CD14-positive monocyte (primary cell): Measurements from ENCODE around the gene TAF1A. TPM values are rescaled to one million over a fixed set of nuclear protein-coding genes. Genes with fewer than 3 reads are reported as not detected.

Source experiments
- DNase-seq, 3 donors: peaks; one replicate each; pipeline ENCODE4 v3.0.0-alpha.2; 2011 to 2022
- H2AFZ ChIP-seq: 2 replicates; pipeline ENCODE4 v1.6.0; 2012; ENCODE audit warnings: mild to moderate bottlenecking, low read depth, low read length, inconsistent platforms; ENCODE audit not compliant: insufficient read depth, poor library complexity, severe bottlenecking
- H3K27ac ChIP-seq, 2 donors: 1 replicate in 1 of 2; 2 replicates in 1 of 2; pipeline ENCODE4 v1.5.1; 2012 to 2013; ENCODE audit warnings: low read length in 2 of 2, control low read depth in 1 of 2, inconsistent platforms in 1 of 2, low read depth in 1 of 2, mild to moderate bottlenecking in 1 of 2
- H3K27me3 ChIP-seq, 2 donors: one replicate each; pipeline versions ENCODE4 v1.6.0 to v1.6.1; 2011 to 2013; ENCODE audit warnings: low read length in 2 of 2; ENCODE audit not compliant: control insufficient read depth in 2 of 2, insufficient read depth in 2 of 2
- H3K36me3 ChIP-seq, 2 donors: replicated peaks in 1 of 2; 1 replicate in 1 of 2; 2 replicates in 1 of 2; pipeline versions ENCODE4 v1.5.1 to v1.6.1; 2012 to 2013; ENCODE audit warnings: low read length in 2 of 2, control low read depth in 1 of 2, inconsistent platforms in 1 of 2, mild to moderate bottlenecking in 1 of 2; ENCODE audit not compliant: insufficient read depth in 2 of 2, control insufficient read depth in 1 of 2
- H3K4me1 ChIP-seq, 2 donors: 1 replicate in 1 of 2; 2 replicates in 1 of 2; pipeline versions ENCODE4 v1.5.1 to v1.6.1; 2012 to 2013; ENCODE audit warnings: low read length in 2 of 2, control low read depth in 1 of 2, inconsistent platforms in 1 of 2, mild to moderate bottlenecking in 1 of 2, moderate library complexity in 1 of 2; ENCODE audit not compliant: insufficient read depth in 2 of 2, control insufficient read depth in 1 of 2
- H3K4me2 ChIP-seq: replicated peaks from 2 replicates; pipeline ENCODE3; 2012; ENCODE audit warnings: low read length, moderate library complexity, mild to moderate bottlenecking; ENCODE audit not compliant: poor library complexity, severe bottlenecking; ENCODE audit errors: extremely low read depth
- H3K4me3 ChIP-seq, 3 experiments: fragments of 200-600 bp in 1 of 3; sonication (generic) in 1 of 3; replicated peaks in 1 of 3; 1 replicate in 2 of 3; 2 replicates in 1 of 3; pipeline ENCODE4 v1.5.1; 2011 to 2013; ENCODE audit warnings: low read length in 3 of 3, mild to moderate bottlenecking in 3 of 3, control low read depth in 2 of 3, low read depth in 2 of 3, inconsistent platforms in 1 of 3, moderate library complexity in 1 of 3
- H3K79me2 ChIP-seq: 2 replicates; pipeline ENCODE4 v1.6.0; 2012; ENCODE audit warnings: mild to moderate bottlenecking, control low read depth, inconsistent platforms, low read length, moderate library complexity; ENCODE audit not compliant: insufficient read depth
- H3K9ac ChIP-seq: 2 replicates; pipeline ENCODE4 v1.6.0; 2017; ENCODE audit warnings: low read length, mild to moderate bottlenecking; ENCODE audit not compliant: insufficient read depth, poor library complexity, severe bottlenecking
- H3K9me3 ChIP-seq, 2 donors: replicated peaks in 1 of 2; 1 replicate in 1 of 2; 2 replicates in 1 of 2; pipeline versions ENCODE4 v1.5.1 to v1.6.1; 2012 to 2013; ENCODE audit warnings: low read length in 2 of 2, control low read depth in 1 of 2; ENCODE audit not compliant: control insufficient read depth in 1 of 2, insufficient read depth in 1 of 2
- H4K20me1 ChIP-seq: 2 replicates; pipeline ENCODE4 v1.6.0; 2012; ENCODE audit warnings: mild to moderate bottlenecking, low read length, control low read depth, moderate library complexity; ENCODE audit not compliant: insufficient read depth
- H3K27ac Mint-ChIP-seq, 7 donors: one replicate each; pipeline ENCODE4 v1.8.0; 2020; ENCODE audit warnings: mild to moderate bottlenecking in 7 of 7, mixed read lengths in 7 of 7, moderate library complexity in 6 of 7, inconsistent platforms in 2 of 7
- H3K27me3 Mint-ChIP-seq, 3 donors: one replicate each; pipeline ENCODE4 v1.8.0; 2021 to 2022; ENCODE audit warnings: low read depth in 3 of 3, mild to moderate bottlenecking in 3 of 3, mixed read lengths in 3 of 3, moderate library complexity in 3 of 3, inconsistent platforms in 1 of 3
- H3K36me3 Mint-ChIP-seq, 2 donors: one replicate each; pipeline ENCODE4 v1.8.0; 2020; ENCODE audit warnings: mixed read lengths in 2 of 2, inconsistent platforms in 1 of 2, mild to moderate bottlenecking in 1 of 2
- H3K4me1 Mint-ChIP-seq: one replicate; pipeline ENCODE4 v1.8.0; 2020; ENCODE audit warnings: mild to moderate bottlenecking, mixed read lengths
- H3K4me3 Mint-ChIP-seq, 2 donors: one replicate each; pipeline ENCODE4 v1.8.0; 2020; ENCODE audit warnings: mild to moderate bottlenecking in 2 of 2, mixed read lengths in 2 of 2, moderate library complexity in 1 of 2
- H3K9me3 Mint-ChIP-seq, 7 donors: one replicate each; pipeline ENCODE4 v1.8.0; 2020 to 2022; ENCODE audit warnings: mixed read lengths in 7 of 7, mild to moderate bottlenecking in 6 of 7, moderate library complexity in 6 of 7, inconsistent platforms in 2 of 7
- WGBS: methylation state at CpG from one replicate; pipeline ENCODE4 v1.1.5; 2013; ENCODE audit warnings: missing lambda C conversion rate; ENCODE audit not compliant: insufficient coverage; 5-methylcytosine and 5-hydroxymethylcytosine counted together
- intact Hi-C, 2 donors: fragments of 100-400 bp; cut with micrococcal nuclease; formaldehyde crosslinking; loops; one replicate each; pipeline versions ENCODE4 v1.15.0 to v1.15.1; 2023
- polyA plus RNA-seq, 3 donors: library from polyadenylated mRNA; depleted of rRNA in 1 of 3; unstranded in 2 of 3; stranded (reverse) in 1 of 3; fragments of 300-500 nt in 2 of 3; fragments of >200 nt in 1 of 3; fragmentation: Illumina TruSeq in 2 of 3; gene quantifications; 1 replicate in 2 of 3; 2 replicates in 1 of 3; pipeline ENCODE4 v1.2.3, GENCODE V29; 2012 to 2021
- TF ChIP-seq, protein P1 (sequence below): fragments of 200-600 bp; IDR thresholded peaks from one replicate; pipeline ENCODE4 v1.8.0; 2022; ENCODE audit warnings: antibody characterized with exemption, mild to moderate bottlenecking

Gene TAF1A
- polyA plus RNA-seq, 3 donors, result 1.3 to 5.1 (median 2.5) TPM

DNA sequence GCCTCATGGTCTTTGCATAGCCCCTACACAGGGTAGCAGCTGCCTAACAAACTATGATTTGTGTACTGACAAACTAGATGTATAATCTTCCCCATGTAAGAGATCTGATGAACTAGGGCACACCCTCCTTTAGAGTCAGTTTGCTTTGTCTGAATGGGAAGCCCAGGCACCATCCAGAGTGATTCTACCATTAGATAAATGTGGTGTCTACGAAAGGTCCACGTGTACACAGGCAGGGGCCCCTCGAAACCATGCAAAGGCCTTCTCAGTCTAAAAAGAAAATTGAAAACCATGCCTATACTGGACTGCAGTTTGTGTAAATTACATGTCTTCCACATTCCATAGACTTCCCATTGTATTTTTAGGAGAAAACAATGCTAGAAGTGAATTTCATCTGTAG lies 60.6 kb downstream of the TAF1A start:
- no peak overlapping the region for H3K4me3 Mint-ChIP-seq
- H3K36me3 Mint-ChIP-seq, result no peaks in the 10 kb centered on the region
- Histone ChIP-seq H3K36me3 (no peaks in the 10 kb centered on the region), H3K4me1 (no peaks in the 10 kb centered on the region), H3K79me2 (no peaks in the 10 kb centered on the region), H3K27ac (no peak overlapping the region), H3K9ac (no peak overlapping the region), H2AFZ (no peak overlapping the region), H4K20me1 (no peaks in the 10 kb centered on the region), H3K27me3 (no peaks in the 10 kb centered on the region), H3K4me3 (no peak overlapping the region), H3K9me3 (no peaks in the 10 kb centered on the region), H3K4me2 (no peak overlapping the region)
- no peak overlapping the region for H3K27ac Mint-ChIP-seq
- intact Hi-C loops, result no loop called here
- H3K9me3 Mint-ChIP-seq, result peaks cover 0 to 7% (median 3%) of the 10 kb centered on the region in 7 donors
- H3K27me3 Mint-ChIP-seq, result peaks cover 1 to 5% (median 4%) of the 10 kb centered on the region in 3 donors
- DNase-seq, result no peak
- no CpG with 5 or more reads among the region's 3 CpGs for WGBS
- TF ChIP-seq, protein P1, sequence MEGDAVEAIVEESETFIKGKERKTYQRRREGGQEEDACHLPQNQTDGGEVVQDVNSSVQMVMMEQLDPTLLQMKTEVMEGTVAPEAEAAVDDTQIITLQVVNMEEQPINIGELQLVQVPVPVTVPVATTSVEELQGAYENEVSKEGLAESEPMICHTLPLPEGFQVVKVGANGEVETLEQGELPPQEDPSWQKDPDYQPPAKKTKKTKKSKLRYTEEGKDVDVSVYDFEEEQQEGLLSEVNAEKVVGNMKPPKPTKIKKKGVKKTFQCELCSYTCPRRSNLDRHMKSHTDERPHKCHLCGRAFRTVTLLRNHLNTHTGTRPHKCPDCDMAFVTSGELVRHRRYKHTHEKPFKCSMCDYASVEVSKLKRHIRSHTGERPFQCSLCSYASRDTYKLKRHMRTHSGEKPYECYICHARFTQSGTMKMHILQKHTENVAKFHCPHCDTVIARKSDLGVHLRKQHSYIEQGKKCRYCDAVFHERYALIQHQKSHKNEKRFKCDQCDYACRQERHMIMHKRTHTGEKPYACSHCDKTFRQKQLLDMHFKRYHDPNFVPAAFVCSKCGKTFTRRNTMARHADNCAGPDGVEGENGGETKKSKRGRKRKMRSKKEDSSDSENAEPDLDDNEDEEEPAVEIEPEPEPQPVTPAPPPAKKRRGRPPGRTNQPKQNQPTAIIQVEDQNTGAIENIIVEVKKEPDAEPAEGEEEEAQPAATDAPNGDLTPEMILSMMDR, result no peak
- no peaks in the 10 kb centered on the region for H3K4me1 Mint-ChIP-seq

DNA sequence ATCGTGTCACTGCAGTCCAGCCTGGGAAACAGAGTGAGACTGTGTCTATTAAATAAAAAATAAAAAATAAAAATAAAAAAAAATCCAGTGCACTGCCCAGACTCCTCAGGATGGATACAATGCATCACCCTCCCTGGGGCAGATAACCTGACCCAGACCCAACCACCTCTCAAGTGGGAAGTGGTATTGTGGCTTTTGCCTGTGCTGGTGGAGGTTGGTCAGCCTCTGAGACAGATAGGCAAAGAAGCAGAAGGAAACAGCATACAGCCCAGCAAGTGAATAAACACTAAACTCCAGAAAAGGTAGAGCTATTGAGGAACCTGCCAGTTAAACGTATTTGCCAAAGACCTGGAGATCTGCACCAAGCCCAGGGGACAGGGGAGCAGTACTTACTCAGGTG lies 63.8 kb downstream of the TAF1A start:
- Histone ChIP-seq H3K36me3 (no peaks in the 10 kb centered on the region), H3K79me2 (no peaks in the 10 kb centered on the region), H3K4me2 (no peak overlapping the region), H3K4me3 (no peak overlapping the region), H3K27ac (no peak overlapping the region), H2AFZ (no peak overlapping the region), H3K9me3 (no peaks in the 10 kb centered on the region), H3K4me1 (no peaks in the 10 kb centered on the region), H4K20me1 (no peaks in the 10 kb centered on the region), H3K27me3 (no peaks in the 10 kb centered on the region), H3K9ac (no peak overlapping the region)
- no CpG with 5 or more reads among the region's 2 CpGs for WGBS
- intact Hi-C loops, result no loop called here
- no peaks in the 10 kb centered on the region for H3K36me3 Mint-ChIP-seq
- no peaks in the 10 kb centered on the region for H3K4me1 Mint-ChIP-seq
- peaks cover 0 to 7% (median 4%) of the 10 kb centered on the region in 7 donors for H3K9me3 Mint-ChIP-seq
- H3K27ac Mint-ChIP-seq, result no peak overlapping the region
- H3K27me3 Mint-ChIP-seq, result peaks cover 0 to 8% (median 1%) of the 10 kb centered on the region in 3 donors
- no peak for DNase-seq
- H3K4me3 Mint-ChIP-seq, result no peak overlapping the region
- TF ChIP-seq, protein P1, result no peak
